ENCODE results near the gene AKR1A1.
"Not testable (repeated sequence)": the region's sequence is repeated elsewhere in the genome, so short reads cannot be mapped to it uniquely, and the experiment has no call there.

GRCh38 chr1:45596765-45597164, 46.1 kb downstream of the AKR1A1 start:
- not testable (repeated sequence) for TF ChIP-seq POLR2A (IDR thresholded peaks at IDR 0.05)
- TF ChIP-seq, protein P1, sequence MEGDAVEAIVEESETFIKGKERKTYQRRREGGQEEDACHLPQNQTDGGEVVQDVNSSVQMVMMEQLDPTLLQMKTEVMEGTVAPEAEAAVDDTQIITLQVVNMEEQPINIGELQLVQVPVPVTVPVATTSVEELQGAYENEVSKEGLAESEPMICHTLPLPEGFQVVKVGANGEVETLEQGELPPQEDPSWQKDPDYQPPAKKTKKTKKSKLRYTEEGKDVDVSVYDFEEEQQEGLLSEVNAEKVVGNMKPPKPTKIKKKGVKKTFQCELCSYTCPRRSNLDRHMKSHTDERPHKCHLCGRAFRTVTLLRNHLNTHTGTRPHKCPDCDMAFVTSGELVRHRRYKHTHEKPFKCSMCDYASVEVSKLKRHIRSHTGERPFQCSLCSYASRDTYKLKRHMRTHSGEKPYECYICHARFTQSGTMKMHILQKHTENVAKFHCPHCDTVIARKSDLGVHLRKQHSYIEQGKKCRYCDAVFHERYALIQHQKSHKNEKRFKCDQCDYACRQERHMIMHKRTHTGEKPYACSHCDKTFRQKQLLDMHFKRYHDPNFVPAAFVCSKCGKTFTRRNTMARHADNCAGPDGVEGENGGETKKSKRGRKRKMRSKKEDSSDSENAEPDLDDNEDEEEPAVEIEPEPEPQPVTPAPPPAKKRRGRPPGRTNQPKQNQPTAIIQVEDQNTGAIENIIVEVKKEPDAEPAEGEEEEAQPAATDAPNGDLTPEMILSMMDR (IDR thresholded peaks at IDR 0.05 in 4 of 5, conservative IDR thresholded peaks at IDR 0.05 in 1 of 5), result not testable (repeated sequence)

Data from gastrocnemius medialis (tissue), 4 donors.